OCI-LY1 (cell line): ENCODE data around the gene MTHFD1.

ENCODE experiments used
- H2AFZ ChIP-seq: fragments of 200-600 bp; sonication (generic), shearing (Covaris generic); 2 replicates; pipeline ENCODE4 v1.6.0; 2014; ENCODE audit warnings: antibody characterized with exemption, mild to moderate bottlenecking, low read length
- H3F3A ChIP-seq: fragments of 200-600 bp; sonication (generic), shearing (Covaris generic); 2 replicates; pipeline ENCODE4 v1.6.0; 2014; ENCODE audit warnings: mild to moderate bottlenecking, antibody characterized with exemption, low read length, moderate library complexity; ENCODE audit not compliant: insufficient read depth
- H3K27ac ChIP-seq: fragments of 200-600 bp; sonication (generic); 2 replicates; pipeline ENCODE4 v1.5.1; 2014; ENCODE audit warnings: low read length, mixed run types, mild to moderate bottlenecking, low read depth; ENCODE audit not compliant: poor library complexity, severe bottlenecking
- H3K27me3 ChIP-seq: fragments of 200-600 bp; sonication (generic); 2 replicates; pipeline ENCODE4 v1.6.0; 2014; ENCODE audit warnings: antibody characterized with exemption, mild to moderate bottlenecking, low read length, moderate library complexity; ENCODE audit not compliant: insufficient read depth
- H3K36me3 ChIP-seq: fragments of 200-600 bp; sonication (generic); 2 replicates; pipeline ENCODE4 v1.6.1; 2014; ENCODE audit warnings: mild to moderate bottlenecking, antibody characterized with exemption, low read length, moderate library complexity, mixed read lengths; ENCODE audit not compliant: insufficient read depth
- H3K4me1 ChIP-seq: fragments of 200-600 bp; sonication (generic); 2 replicates; pipeline ENCODE4 v1.5.1; 2014; ENCODE audit warnings: mild to moderate bottlenecking, low read length, moderate library complexity; ENCODE audit not compliant: insufficient read depth, severe bottlenecking
- H3K4me2 ChIP-seq: fragments of 200-600 bp; sonication (generic), shearing (Covaris generic); 2 replicates; pipeline ENCODE4 v1.6.1; 2014; ENCODE audit warnings: low read length
- H3K4me3 ChIP-seq: fragments of 200-600 bp; sonication (generic); 2 replicates; pipeline ENCODE4 v1.5.1; 2014; ENCODE audit warnings: low read length, low read depth, mild to moderate bottlenecking, mixed read lengths; ENCODE audit not compliant: poor library complexity, severe bottlenecking
- H3K79me2 ChIP-seq: fragments of 200-600 bp; shearing (Covaris generic); 2 replicates; pipeline ENCODE4 v1.6.1; 2016; ENCODE audit warnings: mixed run types, low read length, mixed read lengths; ENCODE audit not compliant: insufficient read depth
- H3K9ac ChIP-seq: fragments of 200-600 bp; sonication (generic), shearing (Covaris generic); 2 replicates; pipeline ENCODE4 v1.6.1; 2014; ENCODE audit warnings: mild to moderate bottlenecking, low read length, mixed read lengths
- H3K9me2 ChIP-seq: fragments of 200-600 bp; sonication (generic), shearing (Covaris generic); 2 replicates; pipeline ENCODE4 v1.6.1; 2014; ENCODE audit warnings: low read depth, mild to moderate bottlenecking, low read length, mixed read lengths
- H3K9me3 ChIP-seq: fragments of 200-600 bp; shearing (Covaris generic); 2 replicates; pipeline ENCODE4 v1.6.1; 2014; ENCODE audit warnings: low read length, mixed read lengths
- H4K20me1 ChIP-seq: fragments of 200-600 bp; sonication (generic), shearing (Covaris generic); 2 replicates; pipeline ENCODE4 v1.6.0; 2016; ENCODE audit warnings: mild to moderate bottlenecking, low read length; ENCODE audit not compliant: insufficient read depth
- EZH2 ChIP-seq: fragments of 200-600 bp; sonication (generic), shearing (Covaris generic); IDR thresholded peaks from 2 replicates; pipeline ENCODE4 v1.8.0; 2017; ENCODE audit warnings: borderline replicate concordance, mixed run types, mild to moderate bottlenecking, antibody characterized with exemption, low read length, moderate library complexity, mixed read lengths
- TF ChIP-seq, protein P1 (sequence below): fragments of 200-600 bp; sonication (generic), shearing (Covaris generic); IDR thresholded peaks from 2 replicates; pipeline ENCODE4 v1.5.1; 2017; ENCODE audit warnings: mild to moderate bottlenecking, antibody characterized with exemption, low read length, moderate library complexity, mixed read lengths

The MTHFD1 gene

DNA sequence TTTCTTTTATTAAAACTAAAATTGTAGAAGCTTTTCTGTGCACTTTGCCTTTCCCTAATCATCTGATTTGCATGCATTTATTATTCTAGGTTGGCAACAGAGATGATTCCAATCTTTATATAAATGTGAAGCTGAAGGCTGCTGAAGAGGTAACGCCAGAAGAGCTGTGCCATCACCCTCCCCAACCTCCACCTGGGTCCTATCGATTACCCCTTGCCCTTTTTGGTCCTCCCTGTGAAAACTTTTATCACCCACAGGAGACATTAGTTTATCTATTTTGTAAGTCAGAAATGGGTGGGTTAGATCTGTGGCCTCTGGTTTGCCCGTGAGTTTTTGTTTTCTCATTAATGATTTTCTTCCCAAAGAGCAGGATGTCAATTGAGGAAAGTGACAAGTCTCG is 22.8 kb downstream of the MTHFD1 start:
- H3K4me3 ChIP-seq = no peak overlapping the region
- no peak overlapping the region for H2AFZ ChIP-seq
- H3K27ac ChIP-seq = no peak overlapping the region
- H3K4me1 ChIP-seq = peaks cover 4% of the 10 kb centered on the region
- no peaks in the 10 kb centered on the region for H3K9me3 ChIP-seq
- H4K20me1 ChIP-seq = no peaks in the 10 kb centered on the region
- no peaks in the 10 kb centered on the region for H3F3A ChIP-seq
- H3K79me2 ChIP-seq = peaks cover 5% of the 10 kb centered on the region; the same call in 1 of the 2 replicates
- H3K4me2 ChIP-seq = no peak overlapping the region
- H3K36me3 ChIP-seq = peaks cover 76% of the 10 kb centered on the region
- no peaks in the 10 kb centered on the region for H3K9me2 ChIP-seq
- H3K27me3 ChIP-seq = no peaks in the 10 kb centered on the region
- TF ChIP-seq, protein P1, sequence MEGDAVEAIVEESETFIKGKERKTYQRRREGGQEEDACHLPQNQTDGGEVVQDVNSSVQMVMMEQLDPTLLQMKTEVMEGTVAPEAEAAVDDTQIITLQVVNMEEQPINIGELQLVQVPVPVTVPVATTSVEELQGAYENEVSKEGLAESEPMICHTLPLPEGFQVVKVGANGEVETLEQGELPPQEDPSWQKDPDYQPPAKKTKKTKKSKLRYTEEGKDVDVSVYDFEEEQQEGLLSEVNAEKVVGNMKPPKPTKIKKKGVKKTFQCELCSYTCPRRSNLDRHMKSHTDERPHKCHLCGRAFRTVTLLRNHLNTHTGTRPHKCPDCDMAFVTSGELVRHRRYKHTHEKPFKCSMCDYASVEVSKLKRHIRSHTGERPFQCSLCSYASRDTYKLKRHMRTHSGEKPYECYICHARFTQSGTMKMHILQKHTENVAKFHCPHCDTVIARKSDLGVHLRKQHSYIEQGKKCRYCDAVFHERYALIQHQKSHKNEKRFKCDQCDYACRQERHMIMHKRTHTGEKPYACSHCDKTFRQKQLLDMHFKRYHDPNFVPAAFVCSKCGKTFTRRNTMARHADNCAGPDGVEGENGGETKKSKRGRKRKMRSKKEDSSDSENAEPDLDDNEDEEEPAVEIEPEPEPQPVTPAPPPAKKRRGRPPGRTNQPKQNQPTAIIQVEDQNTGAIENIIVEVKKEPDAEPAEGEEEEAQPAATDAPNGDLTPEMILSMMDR = no peak
- no peak for TF ChIP-seq EZH2
- no peak overlapping the region for H3K9ac ChIP-seq

DNA sequence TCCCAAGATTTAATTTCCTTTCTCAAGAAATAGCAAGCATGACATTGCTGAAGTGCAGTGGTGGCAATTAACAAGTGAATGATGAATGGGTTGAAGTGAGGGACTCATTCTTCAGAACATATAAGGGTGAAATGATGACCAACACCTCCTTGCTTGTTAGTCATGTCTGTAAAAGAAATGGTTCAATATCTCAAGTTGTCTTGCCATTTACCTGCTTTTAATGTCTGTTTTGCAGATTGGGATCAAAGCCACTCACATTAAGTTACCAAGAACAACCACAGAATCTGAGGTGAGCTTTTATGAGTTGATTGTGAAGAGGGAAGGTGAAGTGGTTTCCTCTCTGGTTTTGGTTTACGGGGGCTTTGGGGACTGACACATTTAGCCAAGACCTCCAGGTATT is 24.1 kb downstream of the MTHFD1 start:
- no peaks in the 10 kb centered on the region for H4K20me1 ChIP-seq
- H3K27ac ChIP-seq = no peak overlapping the region
- H3K79me2 ChIP-seq = no peaks in the 10 kb centered on the region
- peaks cover 4% of the 10 kb centered on the region for H3K4me1 ChIP-seq
- H3K27me3 ChIP-seq = no peaks in the 10 kb centered on the region
- H3K9ac ChIP-seq = no peak overlapping the region
- no peak for TF ChIP-seq EZH2
- TF ChIP-seq, protein P1 = no peak
- no peak overlapping the region for H3K4me2 ChIP-seq
- no peaks in the 10 kb centered on the region for H3F3A ChIP-seq
- H3K36me3 ChIP-seq = peaks cover 79% of the 10 kb centered on the region
- no peaks in the 10 kb centered on the region for H3K9me3 ChIP-seq
- H3K9me2 ChIP-seq = no peaks in the 10 kb centered on the region
- H3K4me3 ChIP-seq = no peak overlapping the region
- H2AFZ ChIP-seq = no peak overlapping the region

DNA sequence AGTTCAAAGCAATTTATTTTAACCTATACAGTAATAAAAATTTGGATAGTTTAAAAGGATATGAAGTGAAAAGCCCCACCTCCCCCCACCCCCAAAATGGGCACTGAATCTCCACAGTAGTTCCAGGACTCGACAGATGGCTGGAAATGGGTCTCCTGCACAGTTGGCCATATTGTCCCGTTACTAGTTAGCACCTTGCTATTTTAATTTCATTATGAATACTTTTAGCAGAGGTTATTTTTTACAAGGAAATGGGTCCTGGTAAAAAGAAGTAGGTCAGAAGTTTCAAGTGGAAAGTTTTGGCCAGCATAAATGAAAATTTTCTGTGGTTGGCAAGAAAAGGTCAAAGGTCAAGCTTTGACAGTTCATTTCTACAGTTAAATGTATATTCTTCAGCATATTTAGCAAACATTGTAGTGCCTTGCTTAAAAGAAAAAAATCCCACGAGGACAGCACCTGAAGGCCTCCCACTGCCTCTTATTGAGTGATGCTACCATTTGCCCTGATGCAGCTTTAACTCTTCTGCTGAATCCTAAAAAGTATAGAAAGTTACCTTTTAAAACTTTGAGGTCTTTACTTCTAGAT is 28.3 kb downstream of the MTHFD1 start:
- H4K20me1 ChIP-seq = no peaks in the 10 kb centered on the region
- no peaks in the 10 kb centered on the region for H3K79me2 ChIP-seq
- H3F3A ChIP-seq = no peaks in the 10 kb centered on the region
- no peak overlapping the region for H3K4me2 ChIP-seq
- no peak overlapping the region for H3K9ac ChIP-seq
- no peaks in the 10 kb centered on the region for H3K4me1 ChIP-seq
- H3K9me3 ChIP-seq = no peaks in the 10 kb centered on the region
- H3K9me2 ChIP-seq = no peaks in the 10 kb centered on the region
- H3K27me3 ChIP-seq = no peaks in the 10 kb centered on the region
- H3K27ac ChIP-seq = no peak overlapping the region
- no peak for TF ChIP-seq EZH2
- TF ChIP-seq, protein P1 = no peak
- peaks cover 87% of the 10 kb centered on the region for H3K36me3 ChIP-seq
- no peak overlapping the region for H2AFZ ChIP-seq
- H3K4me3 ChIP-seq = no peak overlapping the region
